Fibroblast of skin of back (primary cell): ENCODE data around the gene EFTUD2.

Source experiments
- DNase-seq: peaks from one replicate; pipeline ENCODE4 v3.0.0-alpha.2; 2013

EFTUD2 gene

GRCh38 chr17:44887016-44887415, 12.2 kb downstream of the EFTUD2 start:
- DNase-seq, result no peak

DNA sequence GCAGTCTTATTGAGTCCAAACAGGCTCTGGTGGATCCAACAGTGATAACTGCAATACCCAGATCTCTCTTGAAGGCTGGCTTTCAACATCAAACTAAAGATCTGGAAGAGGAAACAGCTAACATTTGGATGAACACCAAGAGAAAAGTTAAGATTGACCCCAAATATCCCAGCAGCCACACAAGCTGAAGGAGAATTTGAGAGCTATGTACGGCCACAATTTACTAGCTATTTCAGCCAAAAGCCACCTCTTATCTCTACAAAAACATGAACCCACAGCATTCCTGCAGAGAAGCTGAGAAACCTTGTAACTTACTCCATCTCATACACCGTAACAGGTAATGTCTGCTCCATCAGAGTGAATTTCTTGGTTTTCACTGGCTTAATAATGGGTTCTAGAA, 14.3 kb downstream of the EFTUD2 start:
- DNase-seq, result no peak

DNA sequence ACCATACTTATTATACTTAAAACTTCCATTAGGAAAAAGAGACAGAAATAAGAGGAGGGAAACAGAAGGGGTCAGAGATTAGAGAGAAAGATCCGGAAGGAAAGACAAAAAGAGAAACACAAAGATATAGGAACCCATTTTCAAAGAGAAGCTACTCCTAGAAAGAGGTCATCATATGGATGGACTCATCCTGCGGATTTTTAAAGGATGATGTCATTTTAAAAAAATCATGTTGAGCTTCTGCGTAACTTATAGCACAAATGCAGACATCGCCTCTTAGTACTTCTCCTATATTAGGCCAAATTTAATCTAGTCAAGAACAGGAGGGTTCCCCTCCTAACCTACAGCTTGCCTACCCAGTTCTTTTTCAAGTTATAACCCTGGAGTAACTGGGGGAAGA, 18.1 kb downstream of the EFTUD2 start:
- DNase-seq, result no peak

DNA sequence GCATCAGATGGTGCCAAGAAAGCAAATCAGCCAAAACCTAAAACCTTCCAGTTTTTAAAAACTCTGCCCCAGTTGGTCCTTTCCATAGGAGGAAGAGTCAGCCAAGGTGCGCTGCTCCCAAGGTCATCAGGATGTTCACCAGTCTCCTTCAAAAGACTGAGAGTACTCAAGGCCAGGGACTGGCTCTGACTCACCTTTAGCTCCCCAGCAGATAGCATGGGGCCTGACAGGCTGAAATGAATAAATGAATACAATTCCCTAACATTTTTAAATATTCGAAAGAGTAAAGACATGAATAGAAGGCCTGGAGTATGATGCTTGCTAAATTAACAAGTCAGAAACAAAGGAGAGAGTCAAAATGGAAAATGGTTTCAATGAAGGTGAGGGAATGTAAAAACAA, 19.2 kb downstream of the EFTUD2 start:
- DNase-seq, result no peak

DNA sequence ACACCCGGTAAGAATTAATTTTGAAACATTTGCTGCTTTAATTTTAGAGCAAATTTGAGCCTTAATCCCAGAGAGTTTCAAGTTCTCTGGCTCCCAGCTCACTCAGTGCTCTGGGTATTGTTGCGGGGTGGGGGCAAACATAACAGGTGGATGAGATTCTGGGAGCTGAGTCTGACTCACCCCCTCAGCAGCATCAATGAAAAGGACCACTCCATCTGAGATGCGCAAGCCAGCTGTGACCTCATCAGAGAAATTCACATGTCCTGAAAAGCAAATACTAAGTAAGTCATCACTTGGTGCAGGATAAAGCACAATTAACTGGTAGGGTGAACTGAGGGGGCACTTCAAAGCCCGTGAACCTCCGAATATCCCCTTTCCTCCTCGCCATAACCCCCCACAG, 19.9 kb downstream of the EFTUD2 start:
- DNase-seq, result no peak

DNA sequence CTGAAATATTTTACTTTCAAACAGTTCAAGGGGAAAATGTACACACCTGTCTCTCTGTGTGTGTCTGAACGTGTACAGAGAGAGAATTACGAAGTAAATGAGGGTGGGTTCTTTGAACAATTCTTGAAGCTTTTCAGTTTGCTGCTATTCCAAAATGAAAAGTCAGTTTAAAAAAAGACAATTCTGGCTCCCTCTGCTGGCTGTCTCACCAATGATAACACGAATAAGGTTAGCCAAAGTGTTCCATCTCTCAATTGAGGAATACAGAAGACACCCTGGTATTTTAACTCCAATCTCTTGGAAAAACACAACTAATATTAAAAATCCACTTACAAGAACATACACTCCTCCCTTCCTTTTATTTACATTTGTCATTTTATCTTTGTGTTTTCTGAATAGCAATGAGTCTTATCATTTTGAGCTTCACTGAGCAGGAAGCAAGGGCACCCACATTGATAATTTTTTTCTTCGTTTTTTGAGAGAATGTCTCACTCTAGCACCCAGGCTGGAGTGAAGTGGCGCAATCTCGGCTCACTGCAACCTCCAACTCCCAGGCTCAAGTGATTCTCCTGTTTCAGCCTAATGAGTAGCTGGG, 20.5 kb downstream of the EFTUD2 start:
- peak; percentile 49 for DNase-seq

GRCh38 chr17:44877121-44877520, 22.1 kb downstream of the EFTUD2 start:
- DNase-seq, result no peak

DNA sequence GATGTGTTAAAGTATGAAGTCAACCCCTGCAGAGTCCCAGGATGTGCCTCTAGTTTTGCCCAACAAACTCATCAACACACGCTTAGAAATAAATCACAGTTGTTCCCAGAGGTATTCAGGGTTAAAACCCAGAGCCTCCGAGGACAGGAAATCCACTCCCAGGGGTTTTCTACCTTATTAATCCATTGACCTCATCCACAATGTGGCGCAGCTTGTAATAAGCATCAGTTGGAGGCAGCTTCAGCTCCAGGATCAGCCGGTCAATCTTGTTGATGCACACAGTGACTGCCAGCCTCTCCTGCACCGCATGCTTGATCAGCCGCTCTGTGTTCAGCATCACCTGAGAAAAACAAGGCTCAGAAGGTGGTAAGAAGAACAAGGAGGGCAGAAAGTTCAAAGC, 23.5 kb downstream of the EFTUD2 start:
- no peak for DNase-seq

- no peak for DNase-seq
These were observed 27.0 kb downstream of the EFTUD2 start for GRCh38 chr17:44872131-44872768.

- DNase-seq, result no peak
These were observed 27.7 kb downstream of the EFTUD2 start for GRCh38 chr17:44871556-44871955.

GRCh38 chr17:44867841-44868240, 31.4 kb downstream of the EFTUD2 start:
- DNase-seq, result peak; percentile 10

DNA sequence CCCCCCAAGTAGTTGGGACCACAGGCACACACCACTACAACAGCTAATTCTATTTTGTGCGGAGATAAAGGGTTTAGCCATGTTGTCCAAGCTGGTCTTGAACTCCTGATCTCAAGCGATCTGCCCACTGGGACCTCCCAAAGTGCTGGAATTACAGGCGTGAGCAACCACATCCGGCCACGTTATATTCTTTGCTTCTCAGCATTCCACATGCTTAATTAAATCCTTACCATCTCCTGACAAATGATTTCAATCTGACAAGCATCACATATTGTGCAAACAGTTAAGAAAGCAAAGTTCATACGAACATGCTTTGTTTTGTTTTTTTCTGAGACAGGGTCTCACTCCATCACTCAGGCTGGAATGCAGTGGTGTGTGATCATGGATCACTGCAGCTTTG, 33.3 kb downstream of the EFTUD2 start:
- peak; percentile 73 for DNase-seq

DNA sequence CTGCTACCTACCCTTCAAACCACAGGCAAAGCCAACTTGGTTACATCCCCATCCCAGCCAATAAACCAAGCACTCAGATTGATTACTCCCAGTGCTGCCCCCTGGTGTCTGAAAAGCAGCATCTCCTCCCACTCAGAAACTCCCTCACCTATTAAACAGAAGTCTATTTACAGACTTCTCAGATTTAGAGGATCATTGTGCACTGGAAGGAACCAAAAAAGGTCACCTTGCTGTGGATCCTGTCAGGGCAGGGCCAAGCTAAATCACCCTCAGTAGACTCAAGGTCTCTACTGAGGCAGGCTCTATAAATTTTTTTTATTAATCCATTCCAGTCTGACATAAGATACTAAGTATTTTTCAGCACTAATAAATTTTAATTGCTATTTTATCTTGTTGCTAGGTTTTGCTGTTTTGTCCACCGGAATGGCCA, 34.0 kb downstream of the EFTUD2 start:
- peak; percentile 69 for DNase-seq

GRCh38 chr17:44864831-44865230, 34.4 kb downstream of the EFTUD2 start:
- DNase-seq, result no peak

DNA sequence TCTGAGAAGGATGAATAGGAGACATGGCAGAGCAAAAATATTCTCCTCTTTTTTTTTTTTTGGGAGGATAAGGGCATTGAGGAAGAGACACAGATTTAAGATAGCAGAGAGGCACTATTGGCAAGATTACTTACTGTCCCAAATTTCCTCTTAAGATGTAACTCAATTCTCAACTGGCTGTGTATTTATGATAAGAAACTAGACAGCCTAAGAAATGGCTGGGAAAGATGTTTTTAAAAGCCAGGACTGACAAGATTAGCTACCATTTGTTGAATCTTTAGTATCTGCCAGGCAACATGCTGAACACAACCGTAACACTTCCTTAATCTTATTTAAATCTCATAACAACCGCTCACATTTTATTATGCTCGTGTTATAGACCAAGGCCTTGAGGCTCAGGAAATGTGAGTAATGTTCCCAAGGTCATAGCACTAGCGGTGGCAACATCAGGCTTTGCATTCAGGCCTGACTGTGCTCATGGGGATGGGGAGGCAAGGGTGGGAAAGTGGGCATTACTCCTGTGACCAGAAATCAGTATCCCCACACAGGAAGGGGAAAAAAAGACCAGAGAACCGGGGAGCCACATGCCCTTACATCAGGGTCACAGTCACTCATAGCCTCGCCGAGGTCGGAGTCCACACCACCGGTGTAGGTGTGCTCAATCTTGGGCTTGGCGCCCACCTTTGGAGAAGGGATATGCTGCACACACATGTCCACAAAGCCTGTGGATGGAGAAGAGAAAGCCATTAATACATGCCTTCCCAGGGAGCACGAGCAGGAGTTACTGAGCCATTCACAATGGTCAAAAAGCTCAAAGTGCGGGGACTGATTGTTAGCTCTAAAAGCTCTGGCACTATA, 36.0 kb downstream of the EFTUD2 start:
- DNase-seq, result no peak

GRCh38 chr17:44862278-44862914, 36.8 kb downstream of the EFTUD2 start:
- DNase-seq, result no peak

DNA sequence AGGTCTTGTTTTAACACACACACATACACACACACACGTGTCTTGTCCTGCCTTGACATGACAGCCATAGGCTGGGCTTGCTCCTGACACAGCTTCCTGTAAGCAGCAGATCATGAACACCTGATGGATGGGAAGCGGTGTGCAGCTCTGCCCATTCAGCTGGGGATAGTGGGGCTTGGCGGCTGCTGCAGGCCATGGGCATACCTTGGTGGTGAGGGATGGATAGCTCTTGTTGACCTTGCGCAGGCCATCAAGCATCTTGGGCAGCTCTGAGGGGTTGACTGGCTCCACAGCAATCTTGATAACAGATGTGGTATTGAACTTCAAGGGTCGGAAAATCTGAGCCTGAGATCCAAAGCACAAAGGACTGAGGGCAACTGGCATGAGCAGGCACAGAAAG, 39.5 kb downstream of the EFTUD2 start:
- no peak for DNase-seq

DNA sequence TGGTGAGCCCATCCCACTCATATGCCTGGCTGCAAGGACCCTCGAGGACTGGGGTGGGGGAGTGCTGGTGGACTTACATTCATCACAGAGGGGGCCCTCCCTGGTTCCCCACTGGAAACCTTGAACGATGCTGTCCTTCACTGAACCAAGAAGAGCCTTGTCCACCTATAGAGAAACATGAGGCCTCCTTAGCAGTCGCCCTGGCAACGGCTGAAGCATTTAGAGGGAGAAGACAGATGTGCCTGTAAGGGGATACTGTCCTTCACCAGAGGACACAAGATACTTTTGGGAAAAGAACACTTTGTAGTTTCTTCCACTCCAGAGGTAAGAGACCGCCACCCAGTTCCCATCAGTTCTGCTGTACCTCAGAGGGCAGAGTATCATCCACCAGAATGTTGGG, 45.1 kb downstream of the EFTUD2 start:
- no peak for DNase-seq

- DNase-seq, result no peak
These were observed 48.6 kb downstream of the EFTUD2 start for GRCh38 chr17:44850612-44851011.

DNA sequence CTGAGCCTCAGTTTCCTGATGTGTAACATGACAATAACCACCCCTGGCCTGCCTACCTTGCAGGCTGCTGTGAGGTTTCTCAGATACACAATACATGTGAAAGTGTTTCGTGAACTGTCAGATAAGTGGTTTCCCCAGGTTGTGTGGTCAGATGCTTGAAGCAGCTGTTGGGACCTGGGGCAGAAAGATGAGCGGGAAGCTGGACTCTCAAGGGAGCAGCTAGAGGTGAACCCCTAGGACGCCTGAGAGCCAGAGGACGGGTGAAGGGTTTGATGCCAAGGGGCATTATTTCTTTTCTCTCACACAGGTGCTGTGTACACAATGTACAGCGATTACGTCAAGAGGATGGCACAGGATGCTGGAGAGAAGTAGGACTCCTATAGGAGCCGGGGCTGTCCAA, 49.2 kb downstream of the EFTUD2 start:
- DNase-seq, result no peak

DNA sequence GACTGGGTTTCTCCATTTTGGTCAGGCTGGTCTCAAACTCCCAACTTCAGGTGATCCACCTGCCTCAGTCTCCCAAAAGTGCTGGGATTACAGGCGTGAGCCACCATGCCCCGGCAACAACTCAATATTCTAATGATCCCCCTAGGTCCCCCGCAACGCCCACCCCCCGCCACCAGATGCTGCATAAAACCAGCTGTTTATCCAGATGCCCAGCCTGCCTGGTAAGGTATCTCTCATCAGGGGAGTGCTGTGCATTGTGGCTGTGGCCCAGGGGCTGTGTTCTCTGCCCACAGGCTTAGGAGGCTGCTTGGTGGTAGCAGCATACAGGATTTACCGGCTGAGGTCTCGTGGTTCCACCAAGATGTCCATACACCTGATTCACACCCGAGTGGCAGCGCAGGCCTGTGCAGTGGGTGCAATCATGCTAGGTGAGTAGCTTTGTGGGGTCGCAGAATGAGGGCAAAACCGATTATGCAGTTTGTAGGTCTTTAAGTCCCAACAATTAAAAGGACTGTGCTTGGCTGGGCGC, 50.2 kb downstream of the EFTUD2 start:
- DNase-seq, result no peak

GRCh38 chr17:44848257-44848795, 50.9 kb downstream of the EFTUD2 start:
- DNase-seq, result no peak

GRCh38 chr17:44847586-44847985, 51.7 kb downstream of the EFTUD2 start, which contains the start of gene HIGD1B:
Gene HIGD1B (plus strand): TSS chr17:44847883. CDS start chr17:44848153, 270 bp downstream.
- DNase-seq, result no peak
